Measurements from ENCODE around the gene NOS1AP. TPM values are rescaled to one million over a fixed set of nuclear protein-coding genes. Genes with fewer than 3 reads are reported as not detected.

Gene NOS1AP
- total RNA-seq, 1 experiment from 2014 or later: 14.7 TPM

GRCh38 chr1:162022626-162023025, 46.9 kb upstream of the NOS1AP start (continued):
- TF ChIP-seq, protein P1, sequence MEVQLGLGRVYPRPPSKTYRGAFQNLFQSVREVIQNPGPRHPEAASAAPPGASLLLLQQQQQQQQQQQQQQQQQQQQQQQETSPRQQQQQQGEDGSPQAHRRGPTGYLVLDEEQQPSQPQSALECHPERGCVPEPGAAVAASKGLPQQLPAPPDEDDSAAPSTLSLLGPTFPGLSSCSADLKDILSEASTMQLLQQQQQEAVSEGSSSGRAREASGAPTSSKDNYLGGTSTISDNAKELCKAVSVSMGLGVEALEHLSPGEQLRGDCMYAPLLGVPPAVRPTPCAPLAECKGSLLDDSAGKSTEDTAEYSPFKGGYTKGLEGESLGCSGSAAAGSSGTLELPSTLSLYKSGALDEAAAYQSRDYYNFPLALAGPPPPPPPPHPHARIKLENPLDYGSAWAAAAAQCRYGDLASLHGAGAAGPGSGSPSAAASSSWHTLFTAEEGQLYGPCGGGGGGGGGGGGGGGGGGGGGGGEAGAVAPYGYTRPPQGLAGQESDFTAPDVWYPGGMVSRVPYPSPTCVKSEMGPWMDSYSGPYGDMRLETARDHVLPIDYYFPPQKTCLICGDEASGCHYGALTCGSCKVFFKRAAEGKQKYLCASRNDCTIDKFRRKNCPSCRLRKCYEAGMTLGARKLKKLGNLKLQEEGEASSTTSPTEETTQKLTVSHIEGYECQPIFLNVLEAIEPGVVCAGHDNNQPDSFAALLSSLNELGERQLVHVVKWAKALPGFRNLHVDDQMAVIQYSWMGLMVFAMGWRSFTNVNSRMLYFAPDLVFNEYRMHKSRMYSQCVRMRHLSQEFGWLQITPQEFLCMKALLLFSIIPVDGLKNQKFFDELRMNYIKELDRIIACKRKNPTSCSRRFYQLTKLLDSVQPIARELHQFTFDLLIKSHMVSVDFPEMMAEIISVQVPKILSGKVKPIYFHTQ (CRISPR knock-in tag; IDR thresholded peaks at IDR 0.05): no peak
- TF ChIP-seq ATF2 (CRISPR knock-in tag; IDR thresholded peaks at IDR 0.05; ENCODE audit: borderline replicate concordance, low read depth): no peak
- no peak for TF ChIP-seq ZBTB21 (CRISPR knock-in tag; IDR thresholded peaks at IDR 0.05; ENCODE audit: borderline replicate concordance)
- no peak for TF ChIP-seq ZNF263 (CRISPR knock-in tag; IDR thresholded peaks at IDR 0.05; ENCODE audit: low read depth)
- TF ChIP-seq PREB (CRISPR knock-in tag; IDR thresholded peaks at IDR 0.05; ENCODE audit: borderline replicate concordance): no peak
- TF ChIP-seq TEAD1 (CRISPR knock-in tag; IDR thresholded peaks at IDR 0.05): no peak
- no peak for TF ChIP-seq FOXP4 (CRISPR knock-in tag; IDR thresholded peaks at IDR 0.05)

GRCh38 chr1:162023181-162023546, 46.3 kb upstream of the NOS1AP start:
- H3K36me3 Mint-ChIP-seq: no peaks in the 10 kb centered on the region
- CTCF ChIA-PET: interaction anchor here (0.6 to 2.2 kb wide), 13 partner anchors 8 to 366 kb away, joined by 3 to 29 read pairs (median 4); no protein-coding TSS in a partner anchor
- peaks cover 32% of the 10 kb centered on the region for H3K4me1 Mint-ChIP-seq
- POLR2A ChIA-PET: interaction anchor here (1.6 to 1.8 kb wide), 2 partner anchors 53 to 274 kb away, joined by 4 to 5 read pairs; partner anchors contain the start of gene DUSP12
- 0 out of 2 replicates have a peak, but pooled peaks cover 3% of the 10 kb centered on the region for H3K9me3 Mint-ChIP-seq
- peaks cover 62% of the 10 kb centered on the region for H3K27me3 Mint-ChIP-seq (ENCODE audit: low read depth)
- H3K27ac Mint-ChIP-seq: no peak overlapping the region
- DNase-seq (ENCODE audit: low spot score) (no peak), ATAC-seq (peak; percentile 27)
- TF ChIP-seq NFE2L1 (CRISPR knock-in tag; IDR thresholded peaks at IDR 0.05): 0 out of 2 replicates have a peak, but pooled peaks have one; percentile 14
- no peak for TF ChIP-seq FOXJ3 (CRISPR knock-in tag; IDR thresholded peaks at IDR 0.05; ENCODE audit: borderline replicate concordance)
- TF ChIP-seq, protein P1 (CRISPR knock-in tag; IDR thresholded peaks at IDR 0.05): no peak
- no peak for TF ChIP-seq EMX1 (CRISPR knock-in tag; IDR thresholded peaks at IDR 0.05)
- peak overlapping the region; percentile 86 for H3K4me3 Mint-ChIP-seq

Data from WTC11 (cell line).